Fibroblast of villous mesenchyme (primary cell): ENCODE data around the gene COG5. TPM values are rescaled to one million over a fixed set of nuclear protein-coding genes. Genes with fewer than 3 reads are reported as not detected.

Experiments used
- DNase-seq: peaks from one replicate; pipeline ENCODE4 v3.0.0-alpha.2; 2010; ENCODE audit warnings: low read depth
- H3K4me3 ChIP-seq: 2 replicates; pipeline ENCODE4 v1.5.1; 2011; ENCODE audit warnings: low read depth, mild to moderate bottlenecking, low read length
- total RNA-seq: library from RNA; depleted of rRNA; stranded (reverse); fragments of >200 nt; gene quantifications from 2 replicates; pipeline ENCODE4 v1.2.3, GENCODE V29; 2012
- TF ChIP-seq, protein P1 (sequence below): IDR thresholded peaks from 2 replicates; pipeline ENCODE4 v1.5.1; 2012; ENCODE audit warnings: low read depth, mild to moderate bottlenecking, low read length; ENCODE audit not compliant: insufficient read depth

Gene COG5
- total RNA-seq, 1 donor, result 32.0 TPM

DNA sequence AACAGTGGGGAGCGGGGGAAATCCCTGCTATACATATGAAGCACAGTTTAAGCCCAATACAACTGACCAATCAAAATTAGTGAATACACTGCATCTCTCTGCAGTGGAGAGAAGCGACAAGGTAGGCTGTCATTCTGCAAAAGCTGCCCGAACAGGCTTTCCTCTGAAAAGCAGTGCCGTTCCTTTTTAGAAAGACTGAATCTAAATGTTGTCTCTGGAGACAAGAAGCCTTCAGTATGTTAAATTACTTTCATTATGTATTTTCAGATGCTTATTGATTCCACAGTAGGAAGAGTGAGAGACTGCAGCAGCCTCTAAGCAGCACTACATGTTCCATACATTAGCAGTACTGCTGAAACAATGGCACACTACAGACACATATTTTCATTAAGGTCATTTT lies 93.8 kb downstream of the COG5 start, which contains the start of gene GPR22:
GPR22 (plus strand) TSS at position 129 of the 400 bp plus-strand sequence. CDS start 4,004 bp downstream, outside the sequence.
- TF ChIP-seq, protein P1, sequence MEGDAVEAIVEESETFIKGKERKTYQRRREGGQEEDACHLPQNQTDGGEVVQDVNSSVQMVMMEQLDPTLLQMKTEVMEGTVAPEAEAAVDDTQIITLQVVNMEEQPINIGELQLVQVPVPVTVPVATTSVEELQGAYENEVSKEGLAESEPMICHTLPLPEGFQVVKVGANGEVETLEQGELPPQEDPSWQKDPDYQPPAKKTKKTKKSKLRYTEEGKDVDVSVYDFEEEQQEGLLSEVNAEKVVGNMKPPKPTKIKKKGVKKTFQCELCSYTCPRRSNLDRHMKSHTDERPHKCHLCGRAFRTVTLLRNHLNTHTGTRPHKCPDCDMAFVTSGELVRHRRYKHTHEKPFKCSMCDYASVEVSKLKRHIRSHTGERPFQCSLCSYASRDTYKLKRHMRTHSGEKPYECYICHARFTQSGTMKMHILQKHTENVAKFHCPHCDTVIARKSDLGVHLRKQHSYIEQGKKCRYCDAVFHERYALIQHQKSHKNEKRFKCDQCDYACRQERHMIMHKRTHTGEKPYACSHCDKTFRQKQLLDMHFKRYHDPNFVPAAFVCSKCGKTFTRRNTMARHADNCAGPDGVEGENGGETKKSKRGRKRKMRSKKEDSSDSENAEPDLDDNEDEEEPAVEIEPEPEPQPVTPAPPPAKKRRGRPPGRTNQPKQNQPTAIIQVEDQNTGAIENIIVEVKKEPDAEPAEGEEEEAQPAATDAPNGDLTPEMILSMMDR, result no peak
- no peak within 1 kb of the TSS for H3K4me3 ChIP-seq
- DNase-seq, result no peak

DNA sequence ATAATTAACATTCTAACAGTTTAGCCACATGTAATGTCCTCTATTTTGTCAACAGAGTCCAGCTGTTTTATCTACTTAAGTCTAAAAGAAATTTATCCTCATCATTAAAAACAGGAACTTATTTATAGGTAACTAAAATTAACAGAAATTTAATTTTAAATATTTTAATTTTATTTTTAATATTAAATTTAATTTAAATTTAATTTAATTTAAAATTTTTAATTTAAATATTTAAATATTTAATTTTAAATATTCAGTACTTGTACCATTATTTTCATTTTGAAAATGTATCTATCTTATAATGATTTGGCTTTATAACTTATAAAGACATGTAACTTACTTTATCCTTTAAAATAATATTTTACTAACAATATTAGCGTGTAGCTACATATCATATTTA lies 94.9 kb downstream of the COG5 start:
- TF ChIP-seq, protein P1, result no peak
- no peak for DNase-seq

DNA sequence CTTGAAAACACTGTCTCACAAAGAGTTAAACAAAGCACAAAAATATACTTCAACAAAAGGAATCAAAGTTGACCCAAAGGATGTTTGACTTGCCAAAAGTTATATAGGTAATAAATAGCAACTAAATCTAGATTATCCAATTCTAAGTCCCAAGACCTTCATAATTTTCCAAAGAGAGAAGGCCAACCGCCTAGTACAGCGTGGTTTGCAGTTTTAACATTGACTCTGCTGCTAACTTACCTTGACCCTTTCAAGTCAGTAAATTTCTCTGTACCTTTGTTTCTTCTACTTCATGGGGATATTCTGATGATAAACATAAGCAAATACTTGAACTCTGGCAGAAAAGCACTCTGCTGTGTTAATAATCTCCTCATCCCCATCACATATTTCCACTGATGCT lies 95.7 kb downstream of the COG5 start:
- TF ChIP-seq, protein P1, result no peak
- DNase-seq, result no peak
- no peak overlapping the region for H3K4me3 ChIP-seq

More for the DNA sequence above, 94.9 kb downstream of the COG5 start:
- H3K4me3 ChIP-seq, result no peak overlapping the region

DNA sequence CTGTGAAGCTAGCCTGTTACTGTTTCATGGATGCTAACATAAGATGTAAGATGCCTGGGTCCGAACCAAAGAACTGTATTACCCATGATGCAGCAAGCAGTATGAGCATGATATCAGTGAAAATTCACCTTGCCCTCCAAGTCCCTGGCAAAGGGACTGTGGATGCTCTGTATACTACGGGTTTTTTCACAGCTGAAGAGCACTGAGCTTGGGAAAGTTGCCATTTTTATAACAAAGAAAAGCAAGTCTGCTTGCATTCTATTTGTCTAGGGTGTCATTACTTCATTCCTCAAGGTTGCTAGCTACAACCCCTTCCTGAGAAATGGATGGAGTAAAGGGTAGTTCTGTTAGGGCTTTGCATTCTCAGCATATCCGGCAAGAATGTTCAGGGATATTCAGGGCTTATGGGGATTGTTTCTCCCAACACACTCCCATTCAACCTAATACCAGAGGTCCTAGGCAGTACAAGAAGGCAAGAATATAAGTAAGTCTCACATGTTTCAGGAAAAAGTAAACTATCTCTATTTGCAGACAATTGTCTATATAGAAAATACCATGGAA lies 99.0 kb downstream of the COG5 start:
- TF ChIP-seq, protein P1, result no peak
- no peak for DNase-seq
- no peak overlapping the region for H3K4me3 ChIP-seq

DNA sequence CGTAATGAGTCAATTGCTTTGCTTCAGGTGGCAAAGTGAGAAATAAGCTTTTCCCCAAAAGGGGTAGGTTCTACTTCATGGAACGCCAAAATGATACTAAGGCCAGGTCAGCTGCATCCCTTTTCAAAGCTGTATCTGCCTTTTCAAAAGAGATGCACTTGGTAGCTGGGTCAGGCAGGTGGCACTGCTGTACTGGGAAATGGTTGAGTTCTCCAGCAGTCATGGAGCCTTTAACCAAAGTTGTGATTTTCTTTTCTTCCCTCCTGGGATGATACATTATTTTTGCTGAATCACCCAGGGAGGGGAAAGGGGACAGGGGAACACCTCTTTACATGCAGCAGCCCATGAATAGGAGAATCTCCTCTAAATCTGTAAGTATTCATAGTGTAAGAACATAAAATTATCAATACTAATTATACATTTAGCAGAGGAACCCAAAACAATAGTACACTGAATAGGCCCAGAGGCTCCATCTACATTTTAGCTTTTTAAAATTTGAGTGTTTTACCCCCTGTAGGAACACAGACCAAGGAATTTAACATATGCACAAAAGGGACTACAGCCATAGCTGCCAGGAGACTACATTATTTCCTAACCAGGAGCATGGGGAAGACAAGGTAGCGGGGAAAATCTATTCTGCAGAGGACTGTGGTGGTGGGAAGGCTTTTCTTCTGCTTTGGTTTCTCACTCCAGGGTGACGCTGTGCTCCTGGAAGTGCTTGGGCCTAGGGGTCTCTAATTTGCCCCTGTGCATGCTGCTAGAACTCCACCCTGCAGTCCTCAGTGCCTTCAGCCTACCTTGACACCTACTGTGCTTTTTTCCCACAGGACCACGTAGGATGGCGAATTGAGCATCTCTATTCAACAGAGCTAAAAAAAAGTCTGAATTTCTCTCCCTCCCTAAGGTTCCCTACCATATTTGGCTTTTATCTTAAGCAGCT lies 100.3 kb downstream of the COG5 start:
- H3K4me3 ChIP-seq, result no peak overlapping the region
- DNase-seq, result peak; percentile 69
- TF ChIP-seq, protein P1, result peak; percentile 87

DNA sequence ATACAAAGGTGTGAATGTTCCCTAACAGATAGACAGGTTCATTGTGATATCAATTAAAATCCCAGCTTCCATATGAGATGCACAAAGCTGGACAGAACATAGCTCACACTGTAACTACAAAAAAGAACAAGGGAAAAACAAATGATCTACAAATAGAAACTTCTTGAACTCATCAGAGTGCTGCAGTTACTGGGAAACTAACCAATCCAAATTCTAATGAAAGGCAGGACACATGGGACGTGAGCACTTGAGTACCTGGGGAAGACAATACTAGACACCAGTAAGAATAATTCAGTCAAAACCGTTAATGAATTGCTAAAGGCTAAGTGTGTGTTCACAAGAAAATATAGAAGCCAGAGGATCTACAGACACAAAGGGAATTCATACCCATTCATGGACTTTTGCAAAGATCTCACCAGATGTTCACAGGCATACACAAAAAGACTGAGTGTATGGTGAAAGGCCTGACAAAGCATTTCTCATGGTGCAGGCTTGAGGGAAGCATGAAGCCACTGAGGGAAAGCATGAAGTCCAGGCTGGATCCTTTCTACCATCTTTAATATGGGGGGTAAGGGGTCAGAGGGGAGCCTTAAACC lies 101.7 kb downstream of the COG5 start:
- DNase-seq, result no peak
- no peak overlapping the region for H3K4me3 ChIP-seq
- TF ChIP-seq, protein P1, result no peak
